ENCODE measurements around the gene RAPSN. TPM values are rescaled to one million over a fixed set of nuclear protein-coding genes. Genes with fewer than 3 reads are reported as not detected.
A peak's percentile ranks its signal among the peaks of the same experiment; 100 is the strongest.

The RAPSN gene
- total RNA-seq, 1 experiment from 2014 or later = not detected

DNA sequence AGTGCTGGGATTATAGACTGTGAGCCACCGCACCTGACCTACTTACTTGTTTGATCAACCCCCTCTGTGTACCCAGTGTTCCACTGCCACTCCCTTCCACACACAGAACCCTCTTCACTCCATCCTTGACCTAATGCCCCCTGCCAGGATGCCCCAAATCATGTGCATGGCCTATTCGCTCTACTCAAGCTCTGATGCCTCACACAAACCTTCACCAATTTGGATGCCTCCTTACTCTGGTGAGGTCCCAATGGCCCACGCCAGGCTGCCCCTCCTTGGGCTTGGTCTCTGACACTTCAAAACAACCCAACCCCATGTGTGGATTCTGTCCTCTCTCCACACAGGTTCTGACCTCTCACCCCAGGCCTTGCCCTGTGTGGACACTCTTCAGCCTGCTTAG is 13.2 kb downstream of the RAPSN start:
- ATAC-seq (no peak), DNase-seq (no peak)
- Histone ChIP-seq H3K9me2 (replicated peaks; ENCODE audit: low read length) (no peaks in the 10 kb centered on the region), H3K4me3 (ENCODE audit: low read length) (no peak overlapping the region), H4K20me1 (ENCODE audit: low read length) (no peaks in the 10 kb centered on the region), H3K4me2 (ENCODE audit: low read length) (no peak overlapping the region), H3K9me3 (ENCODE audit: low read length) (no peaks in the 10 kb centered on the region), H3K9ac (ENCODE audit: low read length) (no peak overlapping the region), H3F3A (ENCODE audit: low read length, unreplicated experiment) (no peaks in the 10 kb centered on the region), H3K79me2 (ENCODE audit: low read length) (no peaks in the 10 kb centered on the region), H3K27ac (ENCODE audit: low read length) (no peak overlapping the region), H3K36me3 (ENCODE audit: low read depth, low read length) (no peaks in the 10 kb centered on the region), H3K4me1 (ENCODE audit: insufficient read depth, low read length) (no peaks in the 10 kb centered on the region), H3K27me3 (ENCODE audit: low read length) (no peaks in the 10 kb centered on the region), H2AFZ (ENCODE audit: low read length) (no peak overlapping the region)
- POLR2A ChIA-PET (ENCODE audit: unreplicated experiment) = no interaction called here
- TF ChIP-seq, protein P1, sequence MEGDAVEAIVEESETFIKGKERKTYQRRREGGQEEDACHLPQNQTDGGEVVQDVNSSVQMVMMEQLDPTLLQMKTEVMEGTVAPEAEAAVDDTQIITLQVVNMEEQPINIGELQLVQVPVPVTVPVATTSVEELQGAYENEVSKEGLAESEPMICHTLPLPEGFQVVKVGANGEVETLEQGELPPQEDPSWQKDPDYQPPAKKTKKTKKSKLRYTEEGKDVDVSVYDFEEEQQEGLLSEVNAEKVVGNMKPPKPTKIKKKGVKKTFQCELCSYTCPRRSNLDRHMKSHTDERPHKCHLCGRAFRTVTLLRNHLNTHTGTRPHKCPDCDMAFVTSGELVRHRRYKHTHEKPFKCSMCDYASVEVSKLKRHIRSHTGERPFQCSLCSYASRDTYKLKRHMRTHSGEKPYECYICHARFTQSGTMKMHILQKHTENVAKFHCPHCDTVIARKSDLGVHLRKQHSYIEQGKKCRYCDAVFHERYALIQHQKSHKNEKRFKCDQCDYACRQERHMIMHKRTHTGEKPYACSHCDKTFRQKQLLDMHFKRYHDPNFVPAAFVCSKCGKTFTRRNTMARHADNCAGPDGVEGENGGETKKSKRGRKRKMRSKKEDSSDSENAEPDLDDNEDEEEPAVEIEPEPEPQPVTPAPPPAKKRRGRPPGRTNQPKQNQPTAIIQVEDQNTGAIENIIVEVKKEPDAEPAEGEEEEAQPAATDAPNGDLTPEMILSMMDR (conservative IDR thresholded peaks at IDR 0.05; ENCODE audit: low read depth, low read length) = no peak
- TF ChIP-seq EZH2phosphoT487 (IDR thresholded peaks at IDR 0.05; ENCODE audit: borderline replicate concordance, low read length) = no peak
- no peak for TF ChIP-seq EZH2 (IDR thresholded peaks at IDR 0.05; ENCODE audit: low read length, unreplicated experiment)
- no TSS peak for BruUV-seq (replicated peaks)
- CTCF ChIA-PET = interaction anchor here (0.6 kb wide), 1 partner anchor 118 kb away, joined by 4 read pairs; no protein-coding TSS in a partner anchor
- intact Hi-C loops (cut with micrococcal nuclease) = no loop called here

DNA sequence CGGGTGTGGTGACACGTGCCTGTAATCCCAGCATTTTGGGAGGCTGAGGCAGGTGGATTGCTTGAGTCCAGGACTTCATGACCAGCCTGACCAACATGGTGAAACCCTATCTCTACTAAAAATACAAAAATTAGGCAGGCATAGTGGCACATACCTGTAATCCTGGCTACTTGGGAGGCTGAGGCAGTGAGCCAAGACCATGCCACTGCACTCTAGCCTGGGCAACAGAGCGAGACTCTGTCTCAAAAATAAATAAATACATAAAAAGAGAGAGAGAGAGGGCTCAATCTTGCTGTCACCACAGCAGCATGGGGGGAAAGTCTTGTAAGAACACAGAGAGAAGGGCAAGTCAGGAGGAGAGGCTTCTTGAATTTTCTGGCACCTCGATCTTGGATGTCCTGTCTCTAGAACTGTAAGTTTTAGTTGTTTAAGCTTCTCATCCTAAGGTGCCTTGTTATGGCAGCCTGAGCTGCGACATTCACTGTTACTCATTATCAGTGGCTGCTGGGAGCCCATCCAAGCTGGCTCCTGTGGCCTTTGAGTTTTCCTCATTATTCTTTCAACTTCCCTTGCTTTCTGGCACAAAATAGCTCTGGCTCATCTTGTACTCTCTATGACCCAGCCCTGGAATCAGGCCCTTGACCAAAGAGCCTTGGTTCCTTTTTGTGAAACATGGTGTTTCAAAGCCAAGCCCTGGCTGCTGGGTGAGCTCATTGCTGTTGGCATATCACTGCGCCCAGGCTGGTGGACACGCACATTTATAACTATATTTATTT is 14.7 kb downstream of the RAPSN start:
- TF ChIP-seq EZH2phosphoT487 (IDR thresholded peaks at IDR 0.05; ENCODE audit: borderline replicate concordance, low read length) = no peak
- no peak for TF ChIP-seq EZH2 (IDR thresholded peaks at IDR 0.05; ENCODE audit: low read length, unreplicated experiment)
- TF ChIP-seq, protein P1 (conservative IDR thresholded peaks at IDR 0.05; ENCODE audit: low read depth, low read length) = no peak
- ChIA-PET CTCF (interaction anchor here (0.6 kb wide), 1 partner anchor 20 kb away, joined by 5 read pairs; no protein-coding TSS in a partner anchor), POLR2A (ENCODE audit: unreplicated experiment) (no interaction called here)
- no TSS peak for BruUV-seq (replicated peaks)
- no peaks in the 10 kb centered on the region for H3F3A ChIP-seq (ENCODE audit: low read length, unreplicated experiment)
- DNase-seq (no peak), ATAC-seq (peak; percentile 42; the same call in 1 of the 2 replicates)
- no peaks in the 10 kb centered on the region for H3K4me1 ChIP-seq (ENCODE audit: insufficient read depth, low read length)
- no peak overlapping the region for H3K4me2 ChIP-seq (ENCODE audit: low read length)
- H3K27ac ChIP-seq (ENCODE audit: low read length) = no peak overlapping the region
- no peaks in the 10 kb centered on the region for H3K9me3 ChIP-seq (ENCODE audit: low read length)
- H3K36me3 ChIP-seq (ENCODE audit: low read depth, low read length) = no peaks in the 10 kb centered on the region
- no peaks in the 10 kb centered on the region for H3K79me2 ChIP-seq (ENCODE audit: low read length)
- H3K27me3 ChIP-seq (ENCODE audit: low read length) = no peaks in the 10 kb centered on the region
- H3K9ac ChIP-seq (ENCODE audit: low read length) = no peak overlapping the region
- H3K9me2 ChIP-seq (replicated peaks; ENCODE audit: low read length) = no peaks in the 10 kb centered on the region
- H2AFZ ChIP-seq (ENCODE audit: low read length) = no peak overlapping the region
- H3K4me3 ChIP-seq (ENCODE audit: low read length) = no peak overlapping the region
- H4K20me1 ChIP-seq (ENCODE audit: low read length) = no peaks in the 10 kb centered on the region
- intact Hi-C loops (cut with micrococcal nuclease) = no loop called here

DNA sequence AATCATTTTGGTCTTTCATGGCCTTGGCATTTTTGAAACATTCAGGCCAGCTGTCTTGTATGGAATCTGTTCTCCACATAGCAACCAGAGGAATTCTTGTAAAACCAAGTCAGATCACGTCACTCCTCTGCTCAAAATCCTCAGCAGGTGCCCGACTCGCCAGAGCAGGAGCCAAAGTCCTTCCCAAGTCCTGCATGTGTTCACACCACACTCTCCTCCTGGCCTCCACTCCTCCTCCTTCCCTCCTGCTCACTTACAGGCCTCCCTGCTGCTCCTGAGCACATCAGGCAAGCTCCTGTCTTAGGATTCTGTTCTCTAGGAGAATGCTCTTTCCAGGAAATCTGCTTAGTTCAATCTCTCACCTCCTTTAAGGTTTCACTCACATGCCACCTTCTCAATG is 15.8 kb downstream of the RAPSN start:
- BruUV-seq (replicated peaks) = no TSS peak
- no peak overlapping the region for H3K4me3 ChIP-seq (ENCODE audit: low read length)
- ChIA-PET CTCF (no interaction called here), POLR2A (ENCODE audit: unreplicated experiment) (no interaction called here)
- no peak overlapping the region for H3K27ac ChIP-seq (ENCODE audit: low read length)
- no peak overlapping the region for H3K4me2 ChIP-seq (ENCODE audit: low read length)
- no peaks in the 10 kb centered on the region for H3K4me1 ChIP-seq (ENCODE audit: insufficient read depth, low read length)
- no peaks in the 10 kb centered on the region for H3K9me2 ChIP-seq (replicated peaks; ENCODE audit: low read length)
- no peaks in the 10 kb centered on the region for H3K79me2 ChIP-seq (ENCODE audit: low read length)
- no peak overlapping the region for H3K9ac ChIP-seq (ENCODE audit: low read length)
- TF ChIP-seq EZH2phosphoT487 (IDR thresholded peaks at IDR 0.05; ENCODE audit: borderline replicate concordance, low read length) (no peak), EZH2 (IDR thresholded peaks at IDR 0.05; ENCODE audit: low read length, unreplicated experiment) (no peak)
- TF ChIP-seq, protein P1 (conservative IDR thresholded peaks at IDR 0.05; ENCODE audit: low read depth, low read length) = no peak
- H4K20me1 ChIP-seq (ENCODE audit: low read length) = no peaks in the 10 kb centered on the region
- no peak for DNase-seq
- no peak overlapping the region for H2AFZ ChIP-seq (ENCODE audit: low read length)
- no peak for ATAC-seq
- H3F3A ChIP-seq (ENCODE audit: low read length, unreplicated experiment) = no peaks in the 10 kb centered on the region
- no peaks in the 10 kb centered on the region for H3K9me3 ChIP-seq (ENCODE audit: low read length)
- intact Hi-C loops (cut with micrococcal nuclease) = no loop called here
- no peaks in the 10 kb centered on the region for H3K27me3 ChIP-seq (ENCODE audit: low read length)
- H3K36me3 ChIP-seq (ENCODE audit: low read depth, low read length) = no peaks in the 10 kb centered on the region
